Measurements from ENCODE around the gene PRKCH. TPM values are rescaled to one million over a fixed set of nuclear protein-coding genes. Genes with fewer than 3 reads are reported as not detected.
"Not testable (repeated sequence)": the region's sequence is repeated elsewhere in the genome, so short reads cannot be mapped to it uniquely, and the experiment has no call there.

PRKCH gene
- total RNA-seq, 1 donor from 2014 or later: 19.1 TPM

DNA sequence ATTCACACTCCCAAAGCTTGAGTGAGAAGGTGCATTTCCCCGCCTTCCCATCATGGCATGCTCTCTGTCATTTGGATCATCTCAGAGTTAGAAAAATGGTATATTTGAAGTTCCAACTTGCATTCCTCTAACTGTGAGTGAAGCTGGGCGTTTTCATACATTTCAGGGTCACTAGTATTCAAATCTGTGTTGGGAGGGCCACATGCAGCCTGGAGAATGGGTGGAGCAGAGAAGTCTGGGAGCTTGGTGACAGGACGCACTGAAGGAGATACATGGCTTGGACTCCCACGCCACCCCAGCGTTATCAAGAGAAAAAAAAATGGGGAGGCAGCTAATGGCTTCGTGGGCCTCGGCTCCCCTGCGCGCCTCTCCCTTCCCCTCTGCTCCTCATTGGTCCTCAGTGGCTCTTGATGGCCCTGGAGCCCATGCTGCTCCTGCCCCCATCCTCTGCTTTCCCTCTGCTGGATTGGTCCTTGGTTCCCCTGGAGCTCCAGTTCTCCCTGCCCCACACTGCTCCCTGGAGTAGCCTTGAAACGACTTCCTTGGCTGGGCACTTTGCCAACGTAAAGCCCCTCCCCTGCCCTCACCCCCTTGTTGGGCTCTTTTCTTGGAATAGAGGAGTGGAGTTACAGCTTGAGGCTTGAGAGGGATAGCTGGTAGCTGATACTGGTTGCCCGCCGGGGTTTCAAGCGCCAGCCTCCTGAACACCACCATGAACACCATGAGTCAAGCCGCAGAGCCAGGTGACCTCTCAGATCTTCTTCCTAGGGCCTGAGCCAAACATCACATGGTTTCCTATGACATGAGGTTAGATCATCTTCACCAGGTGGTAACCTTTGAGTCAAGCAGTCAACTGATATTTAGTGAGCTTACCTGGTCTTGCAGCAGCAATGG lies 139.6 kb downstream of the PRKCH start:
- TF ChIP-seq, protein P1, sequence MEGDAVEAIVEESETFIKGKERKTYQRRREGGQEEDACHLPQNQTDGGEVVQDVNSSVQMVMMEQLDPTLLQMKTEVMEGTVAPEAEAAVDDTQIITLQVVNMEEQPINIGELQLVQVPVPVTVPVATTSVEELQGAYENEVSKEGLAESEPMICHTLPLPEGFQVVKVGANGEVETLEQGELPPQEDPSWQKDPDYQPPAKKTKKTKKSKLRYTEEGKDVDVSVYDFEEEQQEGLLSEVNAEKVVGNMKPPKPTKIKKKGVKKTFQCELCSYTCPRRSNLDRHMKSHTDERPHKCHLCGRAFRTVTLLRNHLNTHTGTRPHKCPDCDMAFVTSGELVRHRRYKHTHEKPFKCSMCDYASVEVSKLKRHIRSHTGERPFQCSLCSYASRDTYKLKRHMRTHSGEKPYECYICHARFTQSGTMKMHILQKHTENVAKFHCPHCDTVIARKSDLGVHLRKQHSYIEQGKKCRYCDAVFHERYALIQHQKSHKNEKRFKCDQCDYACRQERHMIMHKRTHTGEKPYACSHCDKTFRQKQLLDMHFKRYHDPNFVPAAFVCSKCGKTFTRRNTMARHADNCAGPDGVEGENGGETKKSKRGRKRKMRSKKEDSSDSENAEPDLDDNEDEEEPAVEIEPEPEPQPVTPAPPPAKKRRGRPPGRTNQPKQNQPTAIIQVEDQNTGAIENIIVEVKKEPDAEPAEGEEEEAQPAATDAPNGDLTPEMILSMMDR (conservative IDR thresholded peaks at IDR 0.05): no peak
- H3K36me3 Mint-ChIP-seq: peaks cover 18% of the 10 kb centered on the region
- H3K4me1 Mint-ChIP-seq (ENCODE audit: unreplicated experiment): peaks cover 24% of the 10 kb centered on the region
- no peak for DNase-seq (ENCODE audit: extremely low spot score, unreplicated experiment)
- no peaks in the 10 kb centered on the region for H3K9me3 Mint-ChIP-seq
- H3K27ac Mint-ChIP-seq: no peak overlapping the region
- H3K27me3 Mint-ChIP-seq: no peaks in the 10 kb centered on the region
- H3K4me3 Mint-ChIP-seq: no peak overlapping the region

DNA sequence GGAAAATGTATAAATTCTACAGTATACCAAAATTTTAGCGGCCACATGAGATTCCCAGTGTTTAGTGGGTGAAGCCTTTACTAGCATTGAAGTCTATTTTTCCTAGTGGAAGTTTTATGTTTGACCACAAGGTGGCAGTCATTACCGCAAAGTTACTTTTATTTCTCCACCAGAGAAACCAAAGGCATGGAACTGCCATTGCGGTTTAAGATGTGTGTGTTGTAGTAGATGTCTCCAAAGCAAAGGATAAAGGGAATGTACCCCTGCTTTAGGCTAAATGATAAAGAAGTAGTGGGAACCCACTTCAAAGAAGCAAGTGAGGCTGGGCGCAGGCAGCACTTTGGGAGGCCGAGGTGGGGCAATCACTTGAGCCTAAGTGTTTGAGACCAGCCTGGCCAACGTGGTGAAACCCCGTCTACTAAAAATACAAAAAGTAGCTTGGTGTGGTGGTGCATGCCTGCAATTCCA lies 140.5 kb downstream of the PRKCH start:
- Mint-ChIP-seq H3K27ac (peak overlapping the region; percentile 52), H3K4me1 (ENCODE audit: unreplicated experiment) (peaks cover 27% of the 10 kb centered on the region)
- no peak for DNase-seq (ENCODE audit: extremely low spot score, unreplicated experiment)

DNA sequence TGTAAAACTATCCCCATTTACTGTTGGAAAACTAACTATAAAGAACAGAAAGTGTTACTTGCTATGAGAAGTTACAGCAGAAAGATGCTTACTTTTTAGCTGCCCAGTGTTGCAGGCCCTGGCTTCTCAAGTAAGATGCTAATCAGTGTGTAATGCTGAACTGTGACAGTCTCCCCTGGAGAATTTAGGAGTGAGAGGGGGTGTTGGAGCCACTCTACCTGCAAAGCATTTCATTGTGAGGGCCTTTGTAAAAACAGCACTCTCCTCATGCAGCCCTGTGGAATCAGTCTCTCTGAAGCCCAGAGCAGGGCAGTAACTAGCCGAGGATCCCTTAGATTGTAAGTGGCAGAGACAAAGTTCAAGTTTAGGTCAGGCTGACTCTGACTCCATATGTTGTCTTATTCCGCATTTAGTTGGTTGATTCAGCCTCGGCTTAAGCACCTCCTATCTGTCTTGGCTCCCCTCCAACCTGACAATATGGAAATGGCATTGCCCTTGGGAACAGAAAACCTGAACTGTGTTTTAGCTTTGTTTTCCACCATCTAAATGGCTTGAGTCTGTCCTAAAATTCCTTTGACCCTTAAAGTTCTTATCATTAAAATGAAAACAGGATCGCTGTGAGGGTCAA lies 141.3 kb downstream of the PRKCH start:
- H3K4me3 Mint-ChIP-seq: peak overlapping the region; percentile 55
- H3K36me3 Mint-ChIP-seq: peaks cover 15% of the 10 kb centered on the region
- TF ChIP-seq, protein P1 (conservative IDR thresholded peaks at IDR 0.05): no peak
- no peak for DNase-seq (ENCODE audit: extremely low spot score, unreplicated experiment)
- H3K4me1 Mint-ChIP-seq (ENCODE audit: unreplicated experiment): peaks cover 28% of the 10 kb centered on the region
- H3K27me3 Mint-ChIP-seq: no peaks in the 10 kb centered on the region
- no peaks in the 10 kb centered on the region for H3K9me3 Mint-ChIP-seq
- H3K27ac Mint-ChIP-seq: no peak overlapping the region

More for the DNA sequence above, 140.5 kb downstream of the PRKCH start:
- TF ChIP-seq, protein P1 (conservative IDR thresholded peaks at IDR 0.05): peak; percentile 88
- H3K9me3 Mint-ChIP-seq: no peaks in the 10 kb centered on the region
- H3K36me3 Mint-ChIP-seq: peaks cover 15% of the 10 kb centered on the region
- no peaks in the 10 kb centered on the region for H3K27me3 Mint-ChIP-seq
- H3K4me3 Mint-ChIP-seq: no peak overlapping the region

DNA sequence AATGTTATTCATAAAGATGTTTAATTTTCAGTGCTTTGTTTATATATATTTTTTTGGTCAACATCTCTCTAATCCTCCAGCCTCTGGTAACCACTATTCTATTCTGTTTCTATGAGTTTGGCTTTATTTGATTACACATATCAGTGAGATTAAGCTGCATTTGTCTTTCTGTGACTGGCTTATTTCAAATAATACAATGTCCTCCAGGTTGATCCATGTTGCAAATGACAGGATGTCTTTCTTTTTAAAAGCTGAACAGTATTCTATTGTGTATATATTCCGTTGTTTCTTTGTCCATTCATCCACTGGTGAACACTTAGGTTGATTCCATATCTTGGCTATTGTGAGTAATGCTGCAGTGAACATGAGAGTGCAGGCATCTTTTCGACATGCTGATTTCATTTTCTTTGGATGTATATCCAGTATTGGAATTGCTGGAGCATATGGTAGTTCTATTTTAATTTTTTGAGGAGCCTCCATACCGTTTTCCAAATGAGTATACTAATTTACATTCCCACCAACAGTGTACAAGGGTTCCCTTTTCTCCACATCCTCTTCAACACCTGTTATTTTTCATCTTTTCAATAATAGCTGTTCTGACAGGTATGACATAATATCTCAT lies 142.4 kb downstream of the PRKCH start:
- Mint-ChIP-seq H3K4me1 (ENCODE audit: unreplicated experiment) (peaks cover 28% of the 10 kb centered on the region), H3K36me3 (peaks cover 9% of the 10 kb centered on the region), H3K27me3 (no peaks in the 10 kb centered on the region), H3K27ac (no peak overlapping the region), H3K4me3 (no peak overlapping the region), H3K9me3 (no peaks in the 10 kb centered on the region)
- TF ChIP-seq, protein P1 (conservative IDR thresholded peaks at IDR 0.05): no peak
- no peak for DNase-seq (ENCODE audit: extremely low spot score, unreplicated experiment)

DNA sequence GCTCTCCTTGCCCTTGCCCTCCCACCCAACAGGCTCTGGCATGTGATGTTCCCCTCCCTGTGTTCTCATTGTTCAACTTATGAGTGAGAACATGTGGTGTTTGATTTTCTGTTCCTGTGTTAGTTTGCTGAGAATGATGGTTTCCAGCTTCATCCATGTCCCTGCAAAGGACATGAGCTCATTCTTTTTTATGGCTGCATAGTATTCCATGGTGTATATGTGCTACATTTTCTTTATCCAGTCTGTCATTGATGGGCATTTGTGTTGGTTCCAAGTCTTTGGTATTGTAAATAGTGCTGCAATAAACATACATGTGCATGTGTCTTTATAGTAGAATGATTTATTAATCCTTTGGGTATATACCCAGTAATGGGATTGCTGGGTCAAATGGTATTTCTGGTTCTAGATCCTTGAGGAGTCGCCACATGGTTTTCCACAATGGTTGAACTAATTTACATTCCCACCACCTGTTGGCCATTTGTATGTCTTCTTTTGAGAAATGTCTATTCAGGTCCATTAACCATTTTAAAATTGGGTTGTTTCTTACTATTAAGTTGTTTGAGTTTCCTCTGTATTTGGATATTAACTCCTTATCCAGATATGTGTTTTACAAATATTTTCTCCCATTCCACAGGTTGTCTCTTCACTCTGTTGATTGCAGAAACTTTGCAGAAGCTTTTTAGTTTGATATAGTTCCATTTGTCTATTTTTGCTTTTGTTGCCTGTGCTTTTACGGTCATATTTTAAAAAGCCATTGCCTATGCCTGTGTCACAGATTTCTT lies 143.4 kb downstream of the PRKCH start:
- H3K27ac Mint-ChIP-seq; H3K4me3 Mint-ChIP-seq; H3K27me3 Mint-ChIP-seq; H3K9me3 Mint-ChIP-seq; H3K36me3 Mint-ChIP-seq; DNase-seq (ENCODE audit: extremely low spot score, unreplicated experiment): not testable (repeated sequence)
- peaks cover 32% of the 10 kb centered on the region for H3K4me1 Mint-ChIP-seq (ENCODE audit: unreplicated experiment)

Data from type B pancreatic cell (in vitro differentiated cells).